GM20000 (cell line): Measurements from ENCODE around the gene DNAJC11.

Source experiments
- DNase-seq: peaks from one replicate; pipeline ENCODE4 v3.0.0; 2012; ENCODE audit warnings: low spot score
- TF ChIP-seq, protein P1 (sequence below): IDR thresholded peaks from 2 replicates; pipeline ENCODE4 v1.5.1; 2012; ENCODE audit warnings: mild to moderate bottlenecking, control low read depth; ENCODE audit errors: extremely low read depth, missing control alignments

The DNAJC11 gene

DNA sequence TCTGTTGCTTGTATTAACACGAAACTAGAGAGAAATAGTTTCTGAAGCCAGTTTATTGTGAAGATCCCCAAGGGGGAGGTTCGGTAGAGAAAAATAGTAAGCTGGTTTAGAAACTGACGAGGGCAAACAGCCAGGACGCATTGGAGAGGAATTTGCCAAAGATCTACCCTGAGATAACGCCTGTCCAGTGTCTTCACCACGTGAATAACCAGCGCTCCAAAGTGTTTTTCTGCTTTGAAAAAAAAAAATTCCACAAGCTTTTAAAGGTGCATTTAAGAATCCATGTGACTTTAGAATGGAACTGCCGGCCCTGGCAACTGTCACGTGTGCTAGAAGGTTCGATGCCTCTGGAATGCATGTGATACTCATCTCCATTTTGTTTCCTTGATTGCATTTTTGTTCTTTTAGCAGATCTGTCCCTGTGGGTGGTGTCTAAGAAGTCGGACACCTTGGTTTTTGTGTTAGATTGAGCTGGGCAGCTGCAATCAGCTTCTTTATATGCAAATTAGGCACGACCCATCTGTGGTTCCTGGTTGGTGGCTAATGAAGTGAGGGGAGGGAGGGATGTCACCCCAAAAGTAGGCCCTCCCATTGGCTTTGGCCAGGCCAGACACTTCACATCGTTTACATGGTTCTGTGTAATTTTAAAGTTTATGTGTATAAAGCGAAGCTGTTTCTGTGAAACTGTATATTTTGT, 78.2 kb downstream of the DNAJC11 start:
- TF ChIP-seq, protein P1, sequence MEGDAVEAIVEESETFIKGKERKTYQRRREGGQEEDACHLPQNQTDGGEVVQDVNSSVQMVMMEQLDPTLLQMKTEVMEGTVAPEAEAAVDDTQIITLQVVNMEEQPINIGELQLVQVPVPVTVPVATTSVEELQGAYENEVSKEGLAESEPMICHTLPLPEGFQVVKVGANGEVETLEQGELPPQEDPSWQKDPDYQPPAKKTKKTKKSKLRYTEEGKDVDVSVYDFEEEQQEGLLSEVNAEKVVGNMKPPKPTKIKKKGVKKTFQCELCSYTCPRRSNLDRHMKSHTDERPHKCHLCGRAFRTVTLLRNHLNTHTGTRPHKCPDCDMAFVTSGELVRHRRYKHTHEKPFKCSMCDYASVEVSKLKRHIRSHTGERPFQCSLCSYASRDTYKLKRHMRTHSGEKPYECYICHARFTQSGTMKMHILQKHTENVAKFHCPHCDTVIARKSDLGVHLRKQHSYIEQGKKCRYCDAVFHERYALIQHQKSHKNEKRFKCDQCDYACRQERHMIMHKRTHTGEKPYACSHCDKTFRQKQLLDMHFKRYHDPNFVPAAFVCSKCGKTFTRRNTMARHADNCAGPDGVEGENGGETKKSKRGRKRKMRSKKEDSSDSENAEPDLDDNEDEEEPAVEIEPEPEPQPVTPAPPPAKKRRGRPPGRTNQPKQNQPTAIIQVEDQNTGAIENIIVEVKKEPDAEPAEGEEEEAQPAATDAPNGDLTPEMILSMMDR = no peak
- no peak for DNase-seq

DNA sequence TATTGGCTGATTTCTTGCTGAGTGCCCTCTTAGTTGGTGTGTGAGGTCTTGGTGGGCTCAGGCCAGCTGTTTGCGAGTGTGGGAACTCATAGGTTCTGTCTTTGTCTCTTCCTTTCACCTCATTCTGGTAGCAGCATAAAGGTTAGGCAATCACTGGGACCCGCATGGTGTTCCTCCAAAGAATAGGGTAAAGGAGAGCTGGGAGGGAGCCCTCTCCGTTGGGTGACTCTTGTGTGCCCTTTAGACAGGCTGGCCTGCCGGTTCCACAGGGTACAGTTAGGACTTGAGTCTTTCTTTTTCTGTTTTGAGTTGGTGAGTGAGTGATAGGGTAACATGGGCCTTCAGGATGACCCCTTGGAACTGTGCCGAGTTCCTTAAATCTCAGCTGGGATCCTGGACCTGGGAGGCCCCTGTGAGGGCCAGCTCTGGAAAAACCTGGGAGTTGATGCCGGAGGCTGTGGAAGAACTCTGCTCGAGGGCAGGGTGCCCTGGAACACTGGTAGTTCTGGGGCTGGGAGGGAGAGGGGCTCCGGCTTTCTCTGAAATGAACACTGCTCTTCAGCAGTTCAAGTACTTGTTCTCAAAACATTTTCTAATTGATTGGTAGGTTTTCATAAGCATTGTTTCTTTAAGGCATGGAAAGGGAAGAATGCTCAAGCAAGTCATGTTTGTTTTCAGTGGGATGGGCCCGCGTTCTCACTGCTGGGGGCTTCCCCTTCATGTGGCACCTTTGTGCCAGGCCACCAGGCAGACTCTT, 79.0 kb downstream of the DNAJC11 start:
- no peak for DNase-seq

DNA sequence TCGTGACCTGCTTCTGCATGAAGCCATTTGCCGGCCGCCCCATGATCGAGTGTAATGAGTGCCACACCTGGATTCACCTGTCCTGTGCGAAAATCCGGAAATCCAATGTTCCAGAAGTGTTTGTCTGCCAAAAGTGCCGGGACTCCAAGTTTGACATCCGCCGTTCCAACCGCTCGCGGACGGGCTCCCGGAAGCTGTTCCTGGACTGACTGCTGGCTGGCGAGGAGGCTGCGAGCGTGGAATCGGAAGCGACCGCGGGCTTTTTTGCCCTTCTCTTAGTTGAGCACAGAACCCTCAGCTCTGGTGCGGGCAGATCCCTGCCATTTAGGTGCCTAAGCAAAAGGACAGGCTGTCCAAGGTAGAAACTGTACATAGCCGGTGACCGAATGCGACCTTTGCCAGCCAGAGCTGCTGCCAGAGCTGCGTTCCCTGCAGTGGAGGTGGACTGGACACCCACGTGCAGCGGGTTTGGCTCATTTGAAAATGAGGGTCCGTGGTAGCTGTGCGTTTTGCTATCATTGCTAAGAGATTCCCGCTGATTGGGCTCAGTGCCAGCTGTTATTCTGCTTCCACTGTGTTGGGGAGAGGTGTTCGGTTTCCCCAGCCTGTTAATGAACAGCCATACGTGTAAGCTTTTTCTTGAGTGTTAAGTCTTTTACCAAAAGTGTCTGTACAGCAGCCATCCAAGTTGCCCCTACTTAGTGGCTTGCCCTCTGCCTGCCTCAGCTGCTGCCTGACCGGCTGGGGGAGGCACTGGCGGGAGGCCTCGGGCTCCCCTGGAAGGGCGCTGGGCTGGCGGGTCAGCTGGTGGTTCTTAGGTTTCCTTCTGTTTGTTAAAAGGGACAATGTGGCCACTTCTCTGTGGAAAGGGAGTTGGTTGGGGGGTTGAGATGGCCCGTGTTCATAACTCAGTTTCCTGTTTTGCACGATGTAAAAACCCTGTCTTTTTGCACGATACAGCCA, 79.9 kb downstream of the DNAJC11 start:
- no peak for DNase-seq
- TF ChIP-seq, protein P1 = no peak

More for the DNA sequence above, 79.0 kb downstream of the DNAJC11 start:
- TF ChIP-seq, protein P1 = no peak

DNA sequence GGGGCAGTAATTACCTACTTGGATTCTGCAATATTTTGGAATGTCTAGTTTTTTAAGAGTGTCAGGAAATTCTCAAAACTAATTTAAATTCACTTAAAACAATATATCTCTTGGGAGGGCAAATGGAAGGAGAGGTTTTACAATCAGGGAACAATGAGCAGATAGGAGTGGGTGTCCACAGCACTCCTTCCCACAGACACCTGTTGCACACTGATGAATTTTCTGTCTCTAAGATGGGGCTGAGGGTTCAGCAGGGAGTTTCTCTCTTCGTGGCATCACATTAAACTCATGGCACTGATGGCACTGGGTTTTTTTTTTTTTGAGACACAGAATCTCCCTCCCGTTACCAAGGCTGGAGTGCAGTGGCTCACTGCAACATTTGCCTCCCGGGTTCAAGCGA, 82.6 kb downstream of the DNAJC11 start:
- DNase-seq = no peak
- TF ChIP-seq, protein P1 = no peak

DNA sequence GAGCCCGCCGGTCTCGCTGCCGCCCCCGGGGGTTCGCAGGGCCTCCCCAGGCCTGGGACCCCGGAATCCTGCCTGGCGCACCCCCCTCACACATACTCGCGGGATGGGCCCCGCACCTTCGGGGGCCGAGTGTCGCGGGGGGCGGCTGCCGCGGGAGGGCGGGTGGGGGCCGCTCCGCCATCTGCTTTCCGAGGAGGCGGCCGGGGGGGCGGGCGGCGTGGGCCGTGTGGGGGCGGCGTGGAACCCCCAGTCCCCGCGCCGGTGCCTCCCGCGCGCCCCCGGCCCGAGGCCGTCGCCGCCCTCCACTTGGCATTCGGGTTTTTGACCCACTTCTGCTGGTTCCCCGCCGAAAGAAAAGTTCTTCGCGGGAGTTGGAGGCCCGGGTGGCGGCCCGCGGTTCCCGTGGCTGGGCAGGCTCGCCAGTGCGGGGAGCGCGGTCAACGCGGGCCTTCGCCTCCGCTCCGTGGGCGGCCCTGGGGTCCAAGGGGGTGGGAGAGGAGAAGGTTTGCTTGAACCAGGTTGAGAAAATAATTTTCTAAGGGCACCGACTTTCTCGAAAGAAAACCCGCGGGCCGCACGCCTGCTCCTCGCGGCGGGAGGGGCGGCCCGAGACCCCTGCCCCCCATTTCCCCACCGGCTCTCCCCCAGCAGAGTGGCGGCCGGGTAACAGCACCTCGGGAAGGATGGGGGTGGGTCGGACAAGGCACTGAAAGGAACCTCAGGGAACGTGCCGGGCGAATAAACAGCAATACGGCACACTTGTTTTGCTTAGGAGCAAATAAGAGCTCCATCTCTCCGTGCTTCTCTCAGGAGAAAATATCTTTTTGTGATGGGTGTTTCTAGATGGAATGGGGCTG, 86.5 kb downstream of the DNAJC11 start:
- TF ChIP-seq, protein P1 = no peak
- no peak for DNase-seq

DNA sequence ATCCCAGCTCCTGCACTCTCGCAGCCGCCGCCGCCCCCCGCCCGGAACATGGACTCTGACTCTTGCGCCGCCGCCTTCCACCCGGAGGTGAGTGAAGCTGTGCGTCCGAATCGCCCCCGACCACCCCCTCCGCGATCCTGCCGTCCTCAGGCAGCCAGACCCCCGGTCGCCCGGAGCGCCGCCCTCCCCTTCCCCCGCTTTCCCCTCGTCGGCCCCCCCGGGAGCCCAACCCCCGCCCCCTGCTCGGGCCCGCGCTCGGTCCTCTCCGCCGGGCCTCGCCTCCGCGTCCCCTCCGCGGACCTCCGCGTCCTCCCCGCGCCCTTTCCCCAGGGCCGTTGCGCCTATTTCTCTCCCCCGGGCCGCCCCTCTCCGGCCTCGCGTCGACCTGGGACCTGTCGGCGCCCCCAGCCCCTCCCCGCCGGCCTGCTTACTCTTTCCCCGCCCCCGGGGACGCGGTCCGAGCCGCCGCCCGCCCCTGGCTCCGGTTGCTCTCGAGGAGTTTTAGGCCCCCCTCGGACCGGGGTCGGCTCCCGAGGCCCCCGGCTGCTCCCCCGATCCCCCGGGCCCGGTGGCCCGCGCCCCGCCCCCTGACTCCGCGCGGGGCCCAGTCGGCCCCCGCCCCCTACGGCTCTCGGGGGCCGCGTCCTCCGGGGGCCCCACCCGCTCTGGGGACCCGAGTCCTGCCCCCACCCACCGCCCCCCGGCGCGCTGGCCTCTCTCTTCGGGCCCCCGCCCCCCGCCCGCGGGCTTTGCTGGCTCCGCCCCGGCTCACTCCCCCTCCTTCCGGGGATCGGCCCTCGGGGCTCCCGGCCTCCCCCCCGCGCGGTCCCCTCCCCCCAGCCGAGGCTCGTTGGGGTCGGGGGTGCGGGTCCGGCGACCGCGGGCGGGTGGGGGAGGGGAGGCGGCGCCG, 87.3 kb downstream of the DNAJC11 start:
- peak; percentile 94 for DNase-seq
- TF ChIP-seq, protein P1 = no peak
